ENCODE data around the gene TSHR.

Gene TSHR

GRCh38 chr14:81166121-81166520 lies 210.7 kb downstream of the TSHR start:
- no peaks in the 10 kb centered on the region for H3K27me3 Mint-ChIP-seq
- H3K27ac Mint-ChIP-seq (ENCODE audit: low read depth) = no peak overlapping the region
- H3K4me1 Mint-ChIP-seq = peaks cover 24% of the 10 kb centered on the region
- DNase-seq (ENCODE audit: low spot score in 2 of 2) = no peak
- H3K9me3 Mint-ChIP-seq = no peaks in the 10 kb centered on the region
- H3K4me3 Mint-ChIP-seq = no peak overlapping the region
- ATAC-seq (replicated peaks; ENCODE audit: extremely low read depth, poor library complexity, severe bottlenecking) = no peak
- H3K36me3 Mint-ChIP-seq (ENCODE audit: insufficient read depth) = peaks cover 6% of the 10 kb centered on the region

GRCh38 chr14:81169267-81169666 lies 213.8 kb downstream of the TSHR start:
- Mint-ChIP-seq H3K36me3 (ENCODE audit: insufficient read depth) (peaks cover 6% of the 10 kb centered on the region), H3K4me3 (peak overlapping the region; percentile 91), H3K9me3 (no peaks in the 10 kb centered on the region), H3K27me3 (no peaks in the 10 kb centered on the region), H3K27ac (ENCODE audit: low read depth) (peak overlapping the region; percentile 93), H3K4me1 (peaks cover 24% of the 10 kb centered on the region)
- no peak for DNase-seq (ENCODE audit: low spot score in 2 of 2)
- no peak for ATAC-seq (replicated peaks; ENCODE audit: extremely low read depth, poor library complexity, severe bottlenecking)

GRCh38 chr14:81169711-81170103 lies 214.3 kb downstream of the TSHR start:
- Mint-ChIP-seq H3K27ac (ENCODE audit: low read depth) (peak overlapping the region; percentile 93), H3K9me3 (no peaks in the 10 kb centered on the region), H3K27me3 (no peaks in the 10 kb centered on the region), H3K4me1 (peaks cover 24% of the 10 kb centered on the region), H3K4me3 (peak overlapping the region; percentile 91), H3K36me3 (ENCODE audit: insufficient read depth) (peaks cover 6% of the 10 kb centered on the region)
- ATAC-seq (replicated peaks; ENCODE audit: extremely low read depth, poor library complexity, severe bottlenecking) = peak; percentile 17
- no peak for DNase-seq (ENCODE audit: low spot score in 2 of 2)

- peaks cover 24% of the 10 kb centered on the region for H3K4me1 Mint-ChIP-seq
- H3K27me3 Mint-ChIP-seq = no peaks in the 10 kb centered on the region
- peak overlapping the region; percentile 91 for H3K4me3 Mint-ChIP-seq
- H3K9me3 Mint-ChIP-seq = no peaks in the 10 kb centered on the region
- peak overlapping the region; percentile 93 for H3K27ac Mint-ChIP-seq (ENCODE audit: low read depth)
- peaks cover 6% of the 10 kb centered on the region for H3K36me3 Mint-ChIP-seq (ENCODE audit: insufficient read depth)
- DNase-seq (ENCODE audit: low spot score in 2 of 2) (peak; percentile 81 to 83), ATAC-seq (replicated peaks; ENCODE audit: extremely low read depth, poor library complexity, severe bottlenecking) (peak; percentile 97)
These were observed 214.8 kb downstream of the TSHR start for GRCh38 chr14:81170104-81170828.

GRCh38 chr14:81170829-81171195 lies 215.4 kb downstream of the TSHR start:
- Mint-ChIP-seq H3K27ac (ENCODE audit: low read depth) (peak overlapping the region; percentile 93), H3K4me3 (peak overlapping the region; percentile 91), H3K36me3 (ENCODE audit: insufficient read depth) (peaks cover 6% of the 10 kb centered on the region), H3K9me3 (no peaks in the 10 kb centered on the region), H3K4me1 (peaks cover 24% of the 10 kb centered on the region), H3K27me3 (no peaks in the 10 kb centered on the region)
- ATAC-seq (replicated peaks; ENCODE audit: extremely low read depth, poor library complexity, severe bottlenecking) = no peak
- DNase-seq (ENCODE audit: low spot score in 2 of 2) = no peak

GRCh38 chr14:81172353-81172752 lies 216.9 kb downstream of the TSHR start:
- H3K27me3 Mint-ChIP-seq = no peaks in the 10 kb centered on the region
- peaks cover 31% of the 10 kb centered on the region for H3K4me1 Mint-ChIP-seq
- DNase-seq (ENCODE audit: low spot score in 2 of 2) (no peak), ATAC-seq (replicated peaks; ENCODE audit: extremely low read depth, poor library complexity, severe bottlenecking) (no peak)
- peaks cover 6% of the 10 kb centered on the region for H3K36me3 Mint-ChIP-seq (ENCODE audit: insufficient read depth)
- no peak overlapping the region for H3K27ac Mint-ChIP-seq (ENCODE audit: low read depth)
- H3K4me3 Mint-ChIP-seq = no peak overlapping the region
- H3K9me3 Mint-ChIP-seq = no peaks in the 10 kb centered on the region

GRCh38 chr14:81172881-81173280 lies 217.5 kb downstream of the TSHR start:
- H3K4me3 Mint-ChIP-seq = no peak overlapping the region
- H3K4me1 Mint-ChIP-seq = peaks cover 31% of the 10 kb centered on the region
- DNase-seq (ENCODE audit: low spot score in 2 of 2) = no peak
- no peaks in the 10 kb centered on the region for H3K27me3 Mint-ChIP-seq
- H3K27ac Mint-ChIP-seq (ENCODE audit: low read depth) = no peak overlapping the region
- no peaks in the 10 kb centered on the region for H3K9me3 Mint-ChIP-seq
- H3K36me3 Mint-ChIP-seq (ENCODE audit: insufficient read depth) = peaks cover 6% of the 10 kb centered on the region
- no peak for ATAC-seq (replicated peaks; ENCODE audit: extremely low read depth, poor library complexity, severe bottlenecking)

GRCh38 chr14:81176241-81176640 lies 220.8 kb downstream of the TSHR start:
- Mint-ChIP-seq H3K36me3 (ENCODE audit: insufficient read depth) (peaks cover 8% of the 10 kb centered on the region), H3K4me3 (peak overlapping the region; percentile 47), H3K27ac (ENCODE audit: low read depth) (peak overlapping the region; percentile 86), H3K4me1 (peaks cover 15% of the 10 kb centered on the region), H3K27me3 (no peaks in the 10 kb centered on the region), H3K9me3 (no peaks in the 10 kb centered on the region)
- DNase-seq (ENCODE audit: low spot score in 2 of 2) (no peak), ATAC-seq (replicated peaks; ENCODE audit: extremely low read depth, poor library complexity, severe bottlenecking) (no peak)

GRCh38 chr14:81177225-81177624 lies 221.8 kb downstream of the TSHR start:
- peaks cover 14% of the 10 kb centered on the region for H3K36me3 Mint-ChIP-seq (ENCODE audit: insufficient read depth)
- H3K4me3 Mint-ChIP-seq = peak overlapping the region; percentile 61
- H3K4me1 Mint-ChIP-seq = peaks cover 18% of the 10 kb centered on the region
- H3K27me3 Mint-ChIP-seq = no peaks in the 10 kb centered on the region
- H3K27ac Mint-ChIP-seq (ENCODE audit: low read depth) = peak overlapping the region; percentile 86
- no peaks in the 10 kb centered on the region for H3K9me3 Mint-ChIP-seq
- ATAC-seq (replicated peaks; ENCODE audit: extremely low read depth, poor library complexity, severe bottlenecking) = no peak
- no peak for DNase-seq (ENCODE audit: low spot score in 2 of 2)

- DNase-seq (ENCODE audit: low spot score in 2 of 2) = no peak
- Mint-ChIP-seq H3K9me3 (no peaks in the 10 kb centered on the region), H3K4me3 (peak overlapping the region; percentile 61), H3K27ac (ENCODE audit: low read depth) (peak overlapping the region; percentile 86), H3K36me3 (ENCODE audit: insufficient read depth) (peaks cover 16% of the 10 kb centered on the region), H3K4me1 (peaks cover 25% of the 10 kb centered on the region), H3K27me3 (no peaks in the 10 kb centered on the region)
- ATAC-seq (replicated peaks; ENCODE audit: extremely low read depth, poor library complexity, severe bottlenecking) = no peak
These were observed 222.6 kb downstream of the TSHR start for GRCh38 chr14:81178063-81178462.

GRCh38 chr14:81179631-81180030 lies 224.2 kb downstream of the TSHR start:
- peak overlapping the region; percentile 32 for H3K27ac Mint-ChIP-seq (ENCODE audit: low read depth)
- no peak for ATAC-seq (replicated peaks; ENCODE audit: extremely low read depth, poor library complexity, severe bottlenecking)
- no peak for DNase-seq (ENCODE audit: low spot score in 2 of 2)
- no peaks in the 10 kb centered on the region for H3K27me3 Mint-ChIP-seq
- peaks cover 25% of the 10 kb centered on the region for H3K36me3 Mint-ChIP-seq (ENCODE audit: insufficient read depth)
- H3K4me1 Mint-ChIP-seq = peaks cover 25% of the 10 kb centered on the region
- no peak overlapping the region for H3K4me3 Mint-ChIP-seq
- H3K9me3 Mint-ChIP-seq = no peaks in the 10 kb centered on the region

GRCh38 chr14:81187832-81188522 lies 232.6 kb downstream of the TSHR start:
- peak overlapping the region; percentile 35 for H3K27ac Mint-ChIP-seq (ENCODE audit: low read depth)
- H3K4me1 Mint-ChIP-seq = peaks cover 43% of the 10 kb centered on the region
- no peaks in the 10 kb centered on the region for H3K27me3 Mint-ChIP-seq
- H3K9me3 Mint-ChIP-seq = no peaks in the 10 kb centered on the region
- peak overlapping the region; percentile 16 for H3K4me3 Mint-ChIP-seq
- peak; percentile 49 for ATAC-seq (replicated peaks; ENCODE audit: extremely low read depth, poor library complexity, severe bottlenecking)
- no peak for DNase-seq (ENCODE audit: low spot score in 2 of 2)
- peaks cover 28% of the 10 kb centered on the region for H3K36me3 Mint-ChIP-seq (ENCODE audit: insufficient read depth)

- Mint-ChIP-seq H3K4me1 (peaks cover 45% of the 10 kb centered on the region), H3K36me3 (ENCODE audit: insufficient read depth) (peaks cover 41% of the 10 kb centered on the region), H3K4me3 (no peak overlapping the region), H3K27me3 (no peaks in the 10 kb centered on the region), H3K27ac (ENCODE audit: low read depth) (peak overlapping the region; percentile 14), H3K9me3 (no peaks in the 10 kb centered on the region)
- peak; percentile 36 for ATAC-seq (replicated peaks; ENCODE audit: extremely low read depth, poor library complexity, severe bottlenecking)
- no peak for DNase-seq (ENCODE audit: low spot score in 2 of 2)
These were observed 237.2 kb downstream of the TSHR start for GRCh38 chr14:81192594-81192993.

Measured in central memory CD8-positive, alpha-beta T cell (primary cell).